Stimulated activated CD4-positive, alpha-beta T cell treated with anti-CD3 and anti-CD28 coated beads, Interleukin-15, amount 100 ng/mL, for 48 hours (primary cell): ENCODE data around the gene OR52A5.

ENCODE experiments used
- DNase-seq, 2 donors: peaks; one replicate each; pipeline ENCODE4 v3.0.0-alpha.2; 2020; ENCODE audit warnings: low read depth in 2 of 2

OR52A5 gene

GRCh38 chr11:5117588-5117987 is 20.6 kb downstream of the OR52A5 start:
- DNase-seq, result no peak

DNA sequence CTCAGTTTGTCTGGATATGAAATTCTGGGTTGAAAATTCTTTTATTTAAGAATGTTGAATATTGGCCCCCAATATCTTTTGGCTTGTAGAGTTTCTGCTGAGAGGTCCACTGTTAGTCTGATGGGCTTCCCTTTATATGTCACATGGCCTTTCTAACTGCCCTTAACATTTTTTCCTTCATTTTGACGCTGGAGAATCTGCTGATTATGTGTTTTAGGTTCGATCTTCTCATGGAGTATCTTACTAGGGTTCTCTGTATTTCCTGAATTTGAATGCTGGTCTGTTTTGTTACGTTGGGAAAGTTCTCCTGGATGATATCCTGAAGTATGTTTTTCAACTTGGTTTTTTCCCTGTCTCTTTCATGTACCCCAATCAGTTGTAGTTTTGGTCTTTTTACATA is 22.8 kb downstream of the OR52A5 start:
- DNase-seq, result no peak

- DNase-seq, result no peak
Measured at GRCh38 chr11:5107285-5107684, 30.9 kb downstream of the OR52A5 start.

- no peak for DNase-seq
Measured at GRCh38 chr11:5103066-5103465, 35.1 kb downstream of the OR52A5 start.

- no peak for DNase-seq
Measured at GRCh38 chr11:5102246-5102645, 35.9 kb downstream of the OR52A5 start.

DNA sequence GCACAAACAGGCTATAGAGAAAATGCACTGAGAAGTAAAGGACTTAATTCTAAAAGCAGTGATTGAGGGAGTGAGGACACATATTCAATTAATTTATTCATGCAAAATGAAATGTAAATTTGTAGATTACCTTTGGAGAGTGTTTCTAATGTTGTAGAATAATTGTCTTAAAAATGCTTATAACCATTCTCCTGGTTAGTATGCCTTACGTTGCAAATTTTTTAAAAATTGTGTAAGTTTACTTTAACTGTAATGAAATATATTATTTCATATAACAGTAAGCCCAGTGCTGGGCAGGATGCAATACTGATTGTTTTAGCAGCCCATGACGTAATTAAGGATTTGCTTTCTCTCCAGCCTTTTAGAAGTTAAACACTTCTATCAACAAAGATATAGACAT is 42.1 kb downstream of the OR52A5 start:
- no peak for DNase-seq

DNA sequence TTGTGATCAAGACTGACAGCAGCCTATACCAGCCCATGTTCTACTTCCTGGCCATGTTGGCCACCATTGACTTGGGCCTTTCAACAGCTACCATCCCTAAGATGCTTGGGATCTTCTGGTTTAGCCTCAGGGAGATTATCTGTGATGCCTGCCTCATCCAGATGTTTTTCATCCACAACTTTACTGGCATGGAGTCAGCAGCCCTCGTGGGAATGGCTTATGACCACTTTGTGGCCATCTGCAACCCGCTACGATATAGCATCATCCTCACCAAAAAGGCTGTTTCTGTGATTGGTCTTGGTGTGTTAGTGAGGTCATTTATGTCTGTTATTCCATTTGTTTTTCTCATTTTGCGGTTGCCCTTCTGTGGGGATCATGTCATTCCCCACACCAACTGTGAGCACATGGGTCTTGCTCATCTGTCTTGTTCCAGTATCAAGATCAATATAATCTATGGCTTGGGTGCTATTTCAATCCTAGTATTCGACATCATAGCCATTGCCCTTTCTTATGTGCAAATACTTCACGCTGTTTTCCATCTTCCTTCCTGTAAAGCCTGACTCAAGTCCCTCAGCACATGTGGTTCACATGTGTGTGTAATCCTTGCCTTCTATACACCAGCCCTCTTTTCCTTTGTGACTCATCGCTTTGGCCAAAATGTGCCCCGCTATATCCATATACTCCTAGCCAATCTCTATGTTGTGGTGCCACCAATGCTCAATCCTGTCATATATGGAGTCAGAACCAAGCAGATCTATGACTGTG is 45.2 kb downstream of the OR52A5 start:
- DNase-seq, result no peak

GRCh38 chr11:5090668-5091067 is 47.5 kb downstream of the OR52A5 start:
- DNase-seq, result no peak

GRCh38 chr11:5088556-5088955 is 49.6 kb downstream of the OR52A5 start:
- no peak for DNase-seq

GRCh38 chr11:5083602-5084001 is 54.6 kb downstream of the OR52A5 start:
- DNase-seq, result no peak

DNA sequence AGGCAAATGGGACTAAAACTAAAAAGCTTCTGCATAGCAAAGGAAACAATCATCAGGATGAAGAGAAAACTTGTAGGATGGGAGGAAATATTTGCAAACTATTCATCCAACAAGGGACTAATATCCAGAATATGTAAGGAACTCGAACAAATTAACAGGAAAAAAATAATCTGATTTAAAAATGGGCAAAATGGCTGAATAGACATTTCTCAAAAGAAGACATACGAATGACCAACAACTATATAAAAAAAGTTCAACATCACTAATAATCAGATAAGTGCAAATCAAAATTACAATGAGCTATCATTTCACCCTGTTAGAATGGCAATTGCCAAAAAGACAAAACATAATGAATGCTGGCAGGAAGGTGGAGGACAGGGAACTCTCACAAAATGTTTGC is 56.8 kb downstream of the OR52A5 start:
- no peak for DNase-seq
